Omental fat pad (tissue), 4 donors: ENCODE results near the gene PDE7B. TPM values are rescaled to one million over a fixed set of nuclear protein-coding genes. Genes with fewer than 3 reads are reported as not detected.

Experiments used
- ATAC-seq: fragments of 150-250 bp; one replicate; pipeline ENCODE4 v1.9.1; 2016; ENCODE audit warnings: mild to moderate bottlenecking, moderate library complexity; ENCODE audit not compliant: low FRiP score
- DNase-seq: peaks from one replicate; pipeline ENCODE4 v3.0.0-alpha.2; 2019; ENCODE audit warnings: low spot score
- CTCF ChIP-seq, 3 donors: fragments of 450-650 bp; IDR thresholded peaks; one replicate each; pipeline ENCODE4 v1.5.1; 2016 to 2017; ENCODE audit warnings: antibody characterized with exemption in 3 of 3, mild to moderate bottlenecking in 3 of 3, moderate library complexity in 2 of 3
- total RNA-seq, 4 donors: library from RNA; depleted of rRNA; stranded (reverse); fragments of >200 nt; gene quantifications; one replicate each; pipeline ENCODE4 v1.1.0, GENCODE V29; 2016

Gene PDE7B
- total RNA-seq, 4 donors from 2014 or later: 7.3 to 15.0 (median 12.1) TPM

- TF ChIP-seq CTCF (IDR thresholded peaks at IDR 0.05): no peak
- ATAC-seq: no peak
- no peak for DNase-seq
Measured at GRCh38 chr6:135814043-135814442, 37.5 kb upstream of the PDE7B start.

DNA sequence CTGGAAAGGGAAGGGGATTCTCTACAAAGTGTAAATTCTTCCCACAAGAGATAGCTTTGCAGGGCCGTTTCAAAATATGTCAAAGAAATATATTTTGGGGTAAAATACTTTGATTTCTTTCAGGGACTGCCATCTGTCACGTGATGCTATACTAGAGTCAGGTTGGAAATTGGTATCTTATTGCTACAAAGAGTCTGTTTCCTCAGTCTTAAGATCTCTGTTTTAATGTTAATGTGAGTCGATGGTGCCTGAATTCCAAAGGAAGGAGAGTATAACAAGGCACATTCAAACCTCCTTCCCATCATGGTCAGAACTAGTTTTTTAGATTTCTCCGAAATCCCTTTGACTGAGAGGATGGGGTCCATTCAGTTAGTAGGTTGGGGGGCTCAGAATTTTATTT lies 36.3 kb upstream of the PDE7B start:
- DNase-seq: no peak
- TF ChIP-seq CTCF (IDR thresholded peaks at IDR 0.05): no peak
- ATAC-seq: no peak

DNA sequence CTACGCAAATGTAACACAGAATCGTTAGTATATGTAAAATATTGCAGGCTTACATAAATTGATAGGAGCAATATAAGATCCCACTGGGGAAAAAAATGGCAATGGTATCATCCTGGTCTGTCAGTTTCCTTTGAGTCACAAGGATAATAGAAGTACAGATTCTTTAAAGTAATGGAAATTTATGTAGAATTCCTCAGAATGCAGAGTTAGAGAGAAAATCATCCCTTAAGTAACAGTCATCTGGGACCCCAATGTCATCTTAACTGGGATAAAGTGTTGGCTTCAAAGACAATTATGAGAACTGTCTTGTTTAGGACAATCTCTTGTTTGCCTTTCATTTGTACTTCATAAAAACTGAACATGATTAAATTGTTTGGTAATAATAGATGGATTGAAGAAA lies 34.5 kb upstream of the PDE7B start:
- ATAC-seq: no peak
- TF ChIP-seq CTCF (IDR thresholded peaks at IDR 0.05): no peak
- DNase-seq: no peak

DNA sequence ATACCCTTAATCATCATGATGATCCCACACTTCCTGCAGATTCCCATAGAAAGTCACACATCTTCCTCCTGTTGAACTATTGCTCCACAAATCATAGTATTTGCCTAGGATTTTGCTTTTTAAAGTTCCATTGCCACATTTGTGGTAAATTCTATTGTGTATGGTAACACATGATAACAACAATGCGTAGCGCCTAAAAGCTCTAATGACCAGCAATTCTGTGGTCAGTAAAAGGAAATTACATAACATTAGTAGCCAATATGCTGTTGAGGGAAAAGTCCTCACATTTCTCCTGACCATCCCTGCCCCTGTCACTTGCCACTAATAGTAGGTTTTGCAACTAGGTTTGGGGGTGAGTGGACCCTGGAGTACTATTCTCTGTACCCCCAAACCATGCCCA lies 31.8 kb upstream of the PDE7B start:
- DNase-seq (no peak), ATAC-seq (no peak)
- no peak for TF ChIP-seq CTCF (IDR thresholded peaks at IDR 0.05)

GRCh38 chr6:135820340-135820739 lies 31.2 kb upstream of the PDE7B start:
- ATAC-seq: no peak
- no peak for TF ChIP-seq CTCF (IDR thresholded peaks at IDR 0.05)
- DNase-seq: no peak

DNA sequence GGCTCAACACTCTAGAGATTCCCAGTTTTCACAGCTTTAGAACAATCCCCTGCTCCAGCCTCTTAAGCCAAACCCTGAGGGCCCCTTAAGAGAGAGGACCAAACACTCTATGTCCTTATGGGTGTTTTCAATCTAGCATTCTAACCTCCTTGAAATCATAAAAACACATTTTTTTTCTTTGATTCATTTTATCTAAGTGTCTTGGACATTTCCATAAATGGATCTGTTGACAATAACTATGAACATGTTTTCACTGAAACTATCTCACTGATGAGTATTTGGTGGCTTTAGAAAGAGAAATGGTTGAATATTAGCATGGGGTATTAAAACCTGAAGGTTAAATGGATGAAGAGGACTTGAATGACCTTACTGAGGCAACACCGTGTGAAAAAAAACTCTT lies 27.6 kb upstream of the PDE7B start:
- DNase-seq (no peak), ATAC-seq (no peak)
- no peak for TF ChIP-seq CTCF (IDR thresholded peaks at IDR 0.05)

- TF ChIP-seq CTCF (IDR thresholded peaks at IDR 0.05): no peak
- DNase-seq (no peak), ATAC-seq (no peak)
Measured at GRCh38 chr6:135826236-135826804, 25.2 kb upstream of the PDE7B start.
